NT2/D1 (cell line): Measurements from ENCODE around the gene CERCAM.

ENCODE experiments used
- SUZ12 ChIP-seq: IDR thresholded peaks from 2 replicates; pipeline ENCODE4 v1.6.1; 2011; ENCODE audit not compliant: insufficient read length, insufficient read depth; ENCODE audit errors: extremely low read depth
- YY1 ChIP-seq: IDR thresholded peaks from 2 replicates; pipeline ENCODE4 v1.6.1; 2011; ENCODE audit not compliant: insufficient read length, insufficient read depth
- ZNF274 ChIP-seq: IDR thresholded peaks from 2 replicates; pipeline ENCODE4 v1.6.1; 2011; ENCODE audit warnings: mild to moderate bottlenecking, low read depth, low read length

DNA sequence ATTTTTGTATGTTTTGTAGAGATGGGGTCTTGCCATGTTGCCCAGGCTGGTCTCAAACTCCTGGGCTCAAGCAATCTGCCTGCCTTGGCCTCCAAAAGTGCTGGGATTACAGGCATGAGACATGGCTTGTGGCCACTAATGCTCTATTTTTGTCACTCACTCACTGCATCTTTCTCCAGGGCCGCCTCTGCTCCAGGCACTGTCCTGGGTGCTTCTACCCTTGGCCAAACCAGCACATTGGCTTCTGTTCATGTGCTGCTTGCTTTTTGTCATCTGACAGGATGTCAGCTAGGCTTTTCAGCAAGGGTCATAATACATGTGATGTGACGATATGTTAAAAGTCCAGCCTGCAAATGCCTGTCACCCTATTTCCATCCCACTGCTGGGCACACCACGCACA lies 38.4 kb downstream of the CERCAM start:
- TF ChIP-seq YY1 (no peak), ZNF274 (no peak), SUZ12 (no peak)
